Sciatic nerve (tissue), 2 donors: ENCODE results near the gene POLR2B. TPM values are rescaled to one million over a fixed set of nuclear protein-coding genes. Genes with fewer than 3 reads are reported as not detected.
"Not testable (repeated sequence)": the region's sequence is repeated elsewhere in the genome, so short reads cannot be mapped to it uniquely, and the experiment has no call there.

ENCODE experiments used
- ATAC-seq: fragments of 200-7000 bp; cut with Tn5 transposase; one replicate; pipeline ENCODE4 v1.9.1; 2020; ENCODE audit warnings: mild to moderate bottlenecking, moderate library complexity
- DNase-seq: peaks from one replicate; pipeline ENCODE4 v3.0.0-alpha.2; 2020; ENCODE audit warnings: low spot score
- intact Hi-C: fragments of 100-400 bp; cut with DNase I; formaldehyde crosslinking; loops from one replicate; pipeline ENCODE4 v1.14.2; 2022
- total RNA-seq: library from RNA; stranded (reverse); fragmentation: NEBNext Ultra II Directional; extraction: Animal tissue kit (Norgen Biotek cat#: 25700); gene quantifications from one replicate; pipeline ENCODE4 v1.2.1, GENCODE V29; 2021
- donor health status: DM: no; HTN: no; CAD: no.
- donor health status: DM: no; HTN: no; CAD: no.

Gene POLR2B
- 68.1 TPM for total RNA-seq

DNA sequence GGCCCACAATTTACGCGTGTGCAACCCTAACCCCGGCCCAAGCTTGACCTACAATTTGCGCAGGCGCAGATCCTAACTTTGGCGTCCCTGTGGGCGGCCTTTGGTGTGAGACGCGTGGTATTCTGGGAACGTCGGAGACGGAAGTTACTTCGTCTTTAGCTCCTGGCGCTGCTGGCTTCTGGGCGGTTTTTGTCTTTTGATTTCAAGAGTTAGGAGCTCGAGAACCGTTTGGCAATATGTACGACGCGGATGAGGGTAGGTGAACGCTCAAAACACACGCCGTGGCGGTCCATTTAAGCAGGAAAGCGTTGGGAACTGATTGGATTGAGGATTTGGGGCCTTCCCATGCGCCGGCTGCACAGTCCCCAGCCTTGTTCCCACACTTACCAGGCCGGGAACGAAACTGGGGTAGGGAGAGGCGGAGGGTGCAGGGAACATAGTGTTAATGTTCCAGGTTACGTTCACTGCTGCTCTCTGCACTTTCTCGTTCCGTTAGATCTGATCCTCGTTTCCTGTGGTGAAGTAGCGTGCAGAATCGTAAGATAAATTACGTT lies at the start of gene POLR2B:
Gene POLR2B (plus strand): TSS at position 147 of the 554 bp plus-strand sequence. CDS start 90 bp downstream, at position 237.
- ATAC-seq, result peak; percentile 94
- intact Hi-C loops, result no loop called here

DNA sequence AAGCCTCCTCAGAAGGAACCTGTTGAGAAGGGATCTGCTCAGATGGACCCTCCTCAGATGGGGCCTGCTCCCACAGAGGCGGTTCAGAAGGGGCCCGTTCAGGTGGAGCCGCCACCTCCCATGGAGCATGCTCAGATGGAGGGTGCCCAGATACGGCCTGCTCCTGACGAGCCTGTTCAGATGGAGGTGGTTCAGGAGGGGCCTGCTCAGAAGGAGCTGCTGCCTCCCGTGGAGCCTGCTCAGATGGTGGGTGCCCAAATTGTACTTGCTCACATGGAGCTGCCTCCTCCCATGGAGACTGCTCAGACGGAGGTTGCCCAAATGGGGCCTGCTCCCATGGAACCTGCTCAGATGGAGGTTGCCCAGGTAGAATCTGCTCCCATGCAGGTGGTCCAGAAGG lies 48.1 kb upstream of the POLR2B start:
- DNase-seq, result no peak
- intact Hi-C loops, result no loop called here
- ATAC-seq, result no peak

More for the DNA sequence above, at the start of gene POLR2B:
- peak; percentile 96 for DNase-seq

DNA sequence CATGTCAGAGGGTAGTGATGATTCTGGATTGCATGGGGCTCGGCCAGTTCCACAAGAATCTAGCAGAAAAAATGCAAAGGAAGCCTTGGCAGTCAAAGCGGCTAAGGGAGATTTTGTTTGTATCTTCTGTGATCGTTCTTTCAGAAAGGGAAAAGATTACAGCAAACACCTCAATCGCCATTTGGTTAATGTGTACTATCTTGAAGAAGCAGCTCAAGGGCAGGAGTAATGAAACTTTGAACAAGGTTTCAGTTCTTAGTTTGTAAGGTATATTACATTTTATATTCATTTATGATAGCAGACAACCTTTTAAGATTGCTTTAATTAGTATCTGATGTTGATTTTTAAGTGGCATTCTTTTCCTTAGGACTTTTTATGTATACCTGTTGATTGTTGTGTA lies 46.8 kb upstream of the POLR2B start:
- no peak for DNase-seq
- ATAC-seq, result no peak
- intact Hi-C loops, result no loop called here

DNA sequence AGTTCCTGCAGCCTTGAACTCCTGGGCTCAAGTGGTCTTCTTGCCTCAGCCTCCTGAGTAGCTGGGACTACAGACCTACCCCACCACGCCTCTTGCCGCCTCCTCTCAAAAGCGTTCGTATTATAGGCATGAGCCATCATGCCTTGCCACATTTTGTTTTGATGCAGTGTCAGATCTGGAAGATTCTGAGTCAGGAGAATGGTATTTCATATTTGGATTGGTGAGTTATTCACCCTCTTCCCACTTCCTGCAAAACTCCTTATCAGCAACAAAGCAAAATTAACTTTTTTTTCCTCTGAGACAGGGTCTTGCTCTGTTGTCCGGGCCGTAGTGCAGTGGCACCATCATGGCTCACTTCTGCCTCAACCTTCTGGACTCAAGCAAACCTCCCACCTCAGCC lies 41.4 kb upstream of the POLR2B start:
- intact Hi-C loops, result no loop called here
- ATAC-seq, result no peak
- DNase-seq, result no peak

DNA sequence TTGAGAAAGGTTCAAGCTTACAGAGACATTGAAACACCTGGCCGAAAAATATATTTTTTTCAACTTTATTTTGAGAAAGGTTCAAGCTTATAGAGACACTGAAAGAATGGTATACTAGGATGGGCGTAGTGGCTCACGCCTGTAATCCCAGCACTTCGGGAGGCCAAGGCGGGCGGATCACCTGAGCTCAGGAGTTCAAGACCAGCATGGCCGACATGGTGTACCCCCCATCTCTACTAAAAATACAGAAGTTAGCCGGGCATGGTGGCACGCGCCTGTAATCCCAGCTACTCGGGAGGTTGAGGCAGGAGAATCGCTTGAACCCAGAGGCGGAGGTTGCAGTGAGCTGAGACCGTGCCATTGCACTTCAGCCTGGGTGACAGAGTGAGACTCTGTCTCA lies 38.9 kb upstream of the POLR2B start:
- DNase-seq, intact Hi-C loops, ATAC-seq: not testable (repeated sequence)

DNA sequence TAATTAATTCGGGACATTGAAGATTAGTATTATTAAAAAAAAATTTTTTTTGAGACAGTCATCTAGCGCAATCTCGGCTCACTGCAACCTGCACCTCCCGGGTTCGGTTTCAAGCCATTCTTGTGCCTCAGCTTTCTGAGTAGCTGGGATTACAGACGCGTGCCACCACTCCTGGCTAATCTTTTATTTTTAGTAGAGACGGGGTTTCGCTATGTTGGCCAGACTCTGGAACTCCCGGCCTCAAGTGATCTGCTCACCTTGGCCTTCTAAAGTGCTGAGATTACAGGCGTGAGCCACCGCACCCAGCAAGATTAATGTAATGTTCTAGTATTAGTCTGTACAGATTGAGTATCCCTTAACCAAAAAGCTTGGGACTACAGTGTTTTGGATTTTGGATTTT lies 38.3 kb upstream of the POLR2B start:
- intact Hi-C loops, result no loop called here
- ATAC-seq (no peak), DNase-seq (no peak)

DNA sequence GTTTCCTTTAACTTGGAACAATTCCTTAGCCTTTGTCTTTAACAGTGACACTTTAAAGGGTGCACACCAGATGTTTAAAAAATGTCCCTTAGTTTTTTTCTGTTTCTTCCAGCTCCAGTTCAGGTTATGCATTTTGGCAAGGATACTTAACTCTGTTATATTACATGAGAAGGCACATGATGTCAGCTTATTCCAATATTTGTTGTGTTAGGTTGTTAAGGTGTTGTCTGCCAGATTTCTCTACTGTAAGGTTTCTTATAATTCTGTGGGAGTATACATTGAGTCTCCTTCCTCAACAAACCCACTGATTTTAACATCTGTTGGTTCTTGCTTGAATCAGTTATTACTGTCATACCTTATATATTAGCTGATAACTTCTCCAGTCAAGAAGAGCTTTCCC lies 37.7 kb upstream of the POLR2B start:
- intact Hi-C loops, result no loop called here
- no peak for ATAC-seq
- no peak for DNase-seq

DNA sequence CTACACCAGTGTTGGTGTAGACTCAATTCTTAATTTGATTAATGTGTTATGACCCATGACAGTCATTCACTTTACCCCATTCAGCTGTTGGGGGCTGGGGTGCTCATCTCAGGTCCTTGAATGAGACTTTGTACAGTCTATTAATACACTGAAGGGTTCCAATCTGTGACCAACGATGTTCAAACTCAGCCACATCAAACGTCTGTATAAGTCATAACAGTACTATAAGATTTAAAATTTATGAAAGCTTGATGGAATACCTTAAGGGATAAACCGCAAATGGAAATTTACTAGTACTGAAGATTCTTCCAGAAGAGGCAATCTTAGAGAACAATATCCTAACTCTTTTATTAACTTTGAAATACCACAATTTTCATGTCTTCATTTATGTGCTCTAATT lies 37.3 kb upstream of the POLR2B start:
- intact Hi-C loops, result no loop called here
- ATAC-seq (no peak), DNase-seq (no peak)

DNA sequence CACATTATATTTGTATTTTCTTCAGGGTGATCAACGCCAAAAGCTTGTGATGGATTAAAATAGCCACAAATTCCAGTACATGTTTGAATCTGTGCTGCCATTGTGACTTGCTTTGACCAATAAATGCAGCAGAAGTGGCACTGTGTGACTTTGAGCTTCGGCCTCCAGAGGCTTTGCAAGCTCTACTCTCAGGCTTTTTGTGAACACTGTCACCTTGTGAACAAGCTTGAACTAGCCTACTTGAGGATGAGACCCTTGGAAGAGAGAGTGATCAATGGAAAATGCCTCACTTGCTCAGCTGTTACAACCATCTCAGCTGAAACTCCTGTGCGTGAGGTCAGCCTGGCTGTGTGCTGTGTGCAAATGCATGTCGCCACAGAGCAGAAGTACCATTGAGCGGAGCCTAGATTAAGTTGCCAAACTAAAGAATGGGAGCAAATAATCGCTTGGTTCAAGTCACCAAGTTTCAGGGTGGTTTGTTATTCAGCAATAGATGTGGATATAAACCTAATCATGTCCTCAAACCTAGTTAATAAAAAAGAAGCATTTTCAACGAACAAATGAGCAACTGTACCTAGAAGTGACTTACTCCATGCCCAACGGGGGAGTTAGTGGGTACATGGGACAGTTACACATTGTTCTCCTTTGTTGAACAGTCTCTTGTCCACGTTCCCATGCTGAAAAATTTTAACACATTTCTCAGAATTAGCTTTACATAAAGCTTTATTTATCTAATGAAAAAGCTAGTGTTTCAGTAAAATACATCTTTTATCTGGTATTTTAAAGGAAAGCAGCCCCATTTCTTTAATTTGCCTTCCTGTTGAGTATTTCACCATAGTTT lies 24.8 kb upstream of the POLR2B start:
- intact Hi-C loops, result no loop called here
- DNase-seq (no peak), ATAC-seq (no peak)

DNA sequence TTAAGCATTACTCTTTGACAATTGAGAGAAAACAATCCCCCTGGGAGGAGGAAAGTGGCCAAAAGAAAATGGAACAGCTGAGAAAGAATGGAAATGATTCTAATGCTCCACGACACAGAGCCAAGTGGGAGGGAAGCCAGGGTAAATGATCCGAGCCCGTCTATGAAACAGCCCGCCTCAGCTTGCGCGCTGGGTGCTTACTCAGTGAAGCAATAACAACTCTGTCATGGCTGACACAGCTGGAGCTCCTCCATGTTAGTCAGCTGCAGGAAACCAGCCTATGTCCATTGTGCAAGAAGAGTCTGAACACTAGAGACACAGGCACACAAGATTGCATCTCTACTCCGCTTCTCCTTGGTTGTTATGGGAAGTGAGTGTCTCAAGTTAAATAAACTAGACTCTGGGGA lies 20.6 kb upstream of the POLR2B start:
- ATAC-seq, result peak; percentile 99

DNA sequence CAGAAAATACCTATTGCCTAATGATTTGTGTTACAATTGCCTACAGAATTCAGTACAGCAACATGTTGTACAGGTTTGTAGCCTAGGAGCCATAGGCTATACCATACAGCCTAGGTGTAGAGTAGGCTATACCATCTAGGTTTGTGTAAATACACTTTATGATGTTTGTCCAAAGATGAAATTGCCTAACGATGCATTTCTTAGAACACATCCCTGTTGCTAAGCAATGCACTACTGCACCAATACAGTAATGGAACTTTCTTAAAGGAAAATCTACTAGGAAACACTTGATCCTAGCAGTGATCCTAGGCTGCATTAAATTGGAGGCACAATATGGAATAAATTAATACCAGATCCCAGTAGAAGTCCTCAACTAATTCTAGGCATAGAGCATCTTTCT lies 19.6 kb upstream of the POLR2B start:
- DNase-seq (no peak), ATAC-seq (no peak)
- intact Hi-C loops, result no loop called here

More for the DNA sequence above, 20.6 kb upstream of the POLR2B start:
- DNase-seq, result peak; percentile 92
- intact Hi-C loops, result no loop called here

DNA sequence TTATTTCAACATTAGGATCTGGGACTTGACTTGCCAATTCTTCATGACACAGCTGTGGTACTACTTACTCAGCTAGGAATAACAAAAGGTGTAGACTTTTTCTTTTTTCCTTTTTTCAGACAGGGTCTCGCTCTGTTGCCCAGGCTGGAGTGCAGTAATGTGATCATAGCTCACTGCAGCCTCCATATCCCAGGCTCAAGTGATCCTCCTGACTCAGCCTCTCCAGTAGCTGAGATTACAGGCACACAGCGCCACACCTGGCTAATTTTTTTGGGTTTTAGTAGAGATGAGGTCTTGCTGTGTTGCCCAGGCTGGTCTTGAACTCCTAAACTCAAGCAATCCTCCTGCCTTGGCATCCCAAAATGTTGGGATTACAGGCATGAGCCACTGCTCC lies 17.6 kb upstream of the POLR2B start:
- ATAC-seq (no peak), DNase-seq (no peak)
- intact Hi-C loops, result no loop called here

DNA sequence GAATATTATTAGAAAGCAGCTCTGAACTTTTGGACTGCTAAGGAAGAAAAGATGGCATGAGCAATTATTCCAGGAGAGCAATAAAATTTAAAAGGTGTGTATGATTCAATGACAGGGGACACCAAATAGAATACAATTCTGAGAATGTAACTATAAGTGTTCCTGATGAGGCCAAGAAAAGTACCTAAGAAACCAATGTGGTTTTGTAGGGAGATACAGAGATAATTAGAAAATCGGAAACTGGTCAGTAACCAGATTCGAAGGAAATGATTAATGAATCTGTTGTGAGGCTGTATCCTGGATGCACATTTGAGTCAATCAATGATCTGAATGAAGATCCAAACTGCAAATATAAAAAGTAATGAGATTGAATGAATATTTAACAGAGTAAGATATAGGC lies 7.3 kb upstream of the POLR2B start:
- DNase-seq, result no peak
- no peak for ATAC-seq
- intact Hi-C loops, result no loop called here

DNA sequence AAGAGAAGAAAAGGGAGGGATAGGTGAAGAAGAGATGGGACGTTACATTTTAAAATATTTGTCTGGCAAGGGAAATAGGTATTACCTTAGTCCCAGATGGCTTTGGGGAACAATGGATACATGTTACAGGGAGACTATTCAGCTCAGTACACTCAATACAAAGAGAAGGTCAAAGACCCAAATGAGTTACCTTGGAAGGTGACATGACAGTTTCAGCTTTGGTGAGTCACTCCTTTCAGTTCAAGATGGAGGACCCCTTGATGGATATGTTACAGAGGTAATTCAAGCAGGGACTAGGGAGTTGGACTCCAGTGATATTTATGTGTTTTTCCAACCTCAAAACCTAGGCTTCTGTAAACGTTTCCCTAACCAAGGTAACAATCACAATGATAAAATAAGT lies 6.3 kb upstream of the POLR2B start:
- no peak for DNase-seq
- ATAC-seq, result no peak
- intact Hi-C loops, result no loop called here

DNA sequence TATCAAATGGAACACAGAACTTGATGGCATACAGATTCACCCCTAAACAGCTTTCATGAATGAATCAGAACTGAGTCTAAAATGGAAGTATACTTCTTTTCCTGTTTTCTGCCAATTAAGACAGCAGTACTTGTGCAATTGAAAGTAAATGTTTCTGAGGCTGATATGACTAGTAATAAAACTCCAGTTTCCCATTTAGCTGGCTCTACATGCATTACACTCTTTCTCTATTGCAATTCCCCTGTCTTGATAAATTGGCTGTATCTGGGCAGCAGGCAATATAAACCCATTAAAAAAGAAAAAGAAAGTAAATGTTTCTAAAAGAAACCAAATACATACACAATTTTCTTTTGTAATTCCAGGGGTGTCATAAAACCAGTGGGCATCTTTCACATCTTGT lies 5.9 kb upstream of the POLR2B start:
- ATAC-seq, result no peak
- intact Hi-C loops, result no loop called here
- DNase-seq, result no peak

DNA sequence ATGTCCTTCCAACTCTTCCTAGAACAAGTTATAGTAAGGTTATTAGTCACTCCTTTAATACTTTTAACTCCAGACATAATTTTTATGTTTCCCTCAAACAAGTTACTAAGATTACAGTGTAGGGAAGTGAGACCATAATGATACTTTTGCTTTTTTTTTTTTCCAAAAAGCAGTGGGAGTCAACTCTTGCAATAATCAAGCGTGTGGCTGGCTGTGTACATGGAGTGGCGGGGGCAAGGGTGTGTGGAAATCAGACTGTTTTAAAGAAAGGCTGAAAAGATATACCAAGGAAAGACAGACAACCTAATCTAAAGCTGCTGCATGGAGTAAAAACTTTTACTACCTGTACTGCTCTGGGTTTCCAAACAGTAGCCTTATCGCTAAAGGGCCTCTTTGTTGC lies 5.4 kb upstream of the POLR2B start:
- no peak for ATAC-seq
- intact Hi-C loops, result no loop called here
- no peak for DNase-seq

DNA sequence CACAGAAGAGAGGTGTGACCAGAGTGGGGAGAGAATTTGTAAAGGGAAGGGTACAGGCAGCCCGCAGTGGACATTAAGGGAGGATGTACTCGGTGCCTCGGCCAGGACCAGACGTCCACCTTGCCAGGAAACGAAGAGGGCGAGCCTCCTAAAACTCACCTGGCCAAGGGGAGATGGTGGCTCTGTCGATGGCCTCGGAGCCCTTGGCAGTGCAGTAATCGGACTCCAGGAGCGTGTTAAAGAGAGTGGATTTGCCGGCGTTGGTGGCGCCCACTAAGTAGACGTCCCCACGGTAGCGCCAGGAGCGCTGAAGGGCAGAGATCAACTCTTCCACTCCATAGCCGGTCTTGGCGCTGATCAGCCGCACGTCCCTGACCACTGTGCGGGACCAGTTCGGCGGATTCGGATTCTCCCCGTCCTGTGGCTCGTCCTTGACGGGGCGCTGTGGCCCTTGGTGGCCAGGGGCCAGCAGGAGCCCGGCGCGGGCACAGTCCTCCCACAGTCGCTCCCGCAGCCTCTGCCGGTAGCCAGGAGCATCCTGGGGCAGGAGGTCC lies 2.3 kb upstream of the POLR2B start:
- intact Hi-C loops, result no loop called here
- DNase-seq, result no peak
- no peak for ATAC-seq

DNA sequence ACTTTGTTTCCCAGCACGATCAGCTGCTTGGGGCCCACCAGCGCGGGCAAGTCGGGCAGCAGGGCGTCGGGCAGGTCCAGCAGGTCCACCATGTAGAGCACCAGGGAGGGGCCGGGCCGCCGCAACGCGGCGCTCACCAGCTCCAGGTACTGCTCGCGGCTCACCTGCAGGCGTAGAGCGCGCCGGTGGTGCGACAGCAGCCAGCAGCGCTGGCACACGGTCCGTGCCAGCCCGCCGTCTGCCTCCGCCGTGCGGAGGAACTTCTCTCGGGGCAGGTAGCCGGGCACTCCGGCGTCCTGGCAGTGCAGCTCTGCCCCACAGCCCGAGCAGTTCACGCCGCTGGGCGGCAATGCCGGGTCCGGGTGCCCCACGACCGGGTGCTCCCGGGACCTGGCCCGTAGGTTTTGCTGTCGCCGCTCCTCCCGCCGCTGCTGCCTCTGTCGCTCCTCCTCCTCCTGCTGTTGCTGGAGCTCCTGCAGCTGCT lies 1.8 kb upstream of the POLR2B start:
- intact Hi-C loops, result no loop called here
- no peak for DNase-seq
- peak; percentile 26 for ATAC-seq

DNA sequence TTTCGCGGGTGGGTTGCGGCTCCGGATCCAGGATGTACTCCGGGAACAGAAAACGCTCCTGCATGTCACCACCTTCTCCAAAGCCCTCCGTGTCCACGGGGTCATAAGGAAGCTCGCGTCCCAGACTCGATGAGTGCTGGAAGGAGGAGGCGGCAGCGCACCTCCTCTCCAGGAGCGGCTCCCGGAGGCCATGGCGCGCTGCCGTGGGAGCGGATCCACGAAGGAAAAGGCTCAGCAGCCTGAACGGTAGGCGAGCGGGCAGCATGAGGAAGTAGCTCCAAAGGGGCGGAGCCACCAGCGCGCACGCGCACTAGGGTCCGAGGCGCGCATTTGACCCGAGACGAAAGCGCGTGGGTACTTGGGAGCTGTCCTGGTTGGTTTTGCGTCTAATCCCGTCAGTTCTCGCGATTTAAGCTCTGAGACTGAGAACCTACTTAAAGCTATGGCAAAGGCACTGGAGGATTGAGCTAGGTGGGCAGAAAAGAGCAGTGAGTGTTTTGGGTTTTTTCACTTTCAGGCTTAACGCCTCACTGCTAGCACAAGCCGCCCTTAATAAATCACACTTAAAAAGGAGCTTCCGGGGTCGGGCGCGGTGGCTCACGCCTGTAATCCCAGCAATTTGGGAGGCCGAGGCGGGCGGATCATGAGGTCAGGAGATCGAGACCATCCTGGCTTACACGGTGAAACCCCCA lies 1.2 kb upstream of the POLR2B start, which contains the start of gene NOA1:
Gene NOA1 (minus strand): TSS at position 286 of the 692 bp plus-strand sequence. CDS start 21 bp downstream, at position 265.
- ATAC-seq (peak; percentile 97), DNase-seq (peak; percentile 98)
- intact Hi-C loops, result no loop called here
